ENCODE data around the gene NMNAT2.

NMNAT2 gene

GRCh38 chr1:183203094-183203493 is 215.1 kb downstream of the NMNAT2 start:
- DNase-seq, result no peak

GRCh38 chr1:183200451-183200850 is 217.7 kb downstream of the NMNAT2 start:
- DNase-seq, result no peak

GRCh38 chr1:183199304-183199703 is 218.9 kb downstream of the NMNAT2 start:
- no peak for DNase-seq

GRCh38 chr1:183198463-183198862 is 219.7 kb downstream of the NMNAT2 start:
- DNase-seq, result no peak
